LNCAP (cell line): ENCODE measurements around the gene BLOC1S1.

ENCODE experiments used
- CTCF ChIP-seq: fragments of 450-650 bp; IDR thresholded peaks from 2 replicates; pipeline ENCODE4 v1.5.1; 2017; ENCODE audit warnings: mild to moderate bottlenecking

Gene BLOC1S1

GRCh38 chr12:55742719-55743405 lies 27.0 kb downstream of the BLOC1S1 start, which contains the start of gene GDF11:
TSS of gene GDF11 (plus strand) at chr12:55743122. CDS start at chr12:55743317, 195 bp downstream.
- TF ChIP-seq CTCF = no peak

- peak; percentile 23; the same call in 1 of the 2 replicates for TF ChIP-seq CTCF
Observed at GRCh38 chr12:55743406-55744339, 27.8 kb downstream of the BLOC1S1 start.

GRCh38 chr12:55744340-55745030 lies 28.6 kb downstream of the BLOC1S1 start:
- no peak for TF ChIP-seq CTCF

- TF ChIP-seq CTCF = no peak
Observed at GRCh38 chr12:55745361-55746173, 29.7 kb downstream of the BLOC1S1 start.

- no peak for TF ChIP-seq CTCF
Observed at GRCh38 chr12:55746174-55746912, 30.5 kb downstream of the BLOC1S1 start.

GRCh38 chr12:55746913-55747231 lies 31.0 kb downstream of the BLOC1S1 start:
- TF ChIP-seq CTCF = no peak
